SK-N-MC (cell line): Measurements from ENCODE around the gene CPLX1.

Experiments used
- EZH2 ChIP-seq: fragments of 200-600 bp; sonication (generic); IDR thresholded peaks from one replicate; pipeline ENCODE4 v1.6.1; 2017; ENCODE audit warnings: antibody characterized with exemption
- POLR2AphosphoS5 ChIP-seq: IDR thresholded peaks from 2 replicates; pipeline ENCODE4 v1.6.1; 2012; ENCODE audit warnings: mild to moderate bottlenecking, low read depth, low read length, borderline replicate concordance

DNA sequence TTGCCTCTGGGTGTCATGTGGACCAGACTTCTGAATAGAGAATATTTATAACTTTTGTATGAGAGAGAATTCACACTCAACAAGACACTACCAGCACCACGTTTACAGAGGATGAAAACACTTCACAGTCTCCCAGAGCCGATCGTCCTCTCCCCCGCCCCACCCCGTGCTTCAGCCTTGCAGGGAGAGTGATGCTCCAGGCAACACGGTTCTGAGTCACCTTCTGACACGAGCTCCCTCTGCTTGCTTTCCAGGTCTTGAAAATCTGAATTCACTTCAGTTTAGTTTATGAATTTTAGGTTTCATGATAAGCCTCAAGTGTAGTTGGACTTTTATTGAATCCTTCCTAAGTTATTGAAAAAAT lies 59.8 kb downstream of the CPLX1 start:
- TF ChIP-seq POLR2AphosphoS5 (no peak), EZH2 (no peak)
